HPDE6-E6E7 (cell line): ENCODE data around the gene PLD4.
"Not testable (repeated sequence)": the region's sequence is repeated elsewhere in the genome, so short reads cannot be mapped to it uniquely, and the experiment has no call there.

Source experiments
- DNase-seq: peaks from one replicate; pipeline ENCODE4 v3.0.0; 2011; ENCODE audit warnings: missing footprints; ENCODE audit errors: extremely low spot score

The PLD4 gene

DNA sequence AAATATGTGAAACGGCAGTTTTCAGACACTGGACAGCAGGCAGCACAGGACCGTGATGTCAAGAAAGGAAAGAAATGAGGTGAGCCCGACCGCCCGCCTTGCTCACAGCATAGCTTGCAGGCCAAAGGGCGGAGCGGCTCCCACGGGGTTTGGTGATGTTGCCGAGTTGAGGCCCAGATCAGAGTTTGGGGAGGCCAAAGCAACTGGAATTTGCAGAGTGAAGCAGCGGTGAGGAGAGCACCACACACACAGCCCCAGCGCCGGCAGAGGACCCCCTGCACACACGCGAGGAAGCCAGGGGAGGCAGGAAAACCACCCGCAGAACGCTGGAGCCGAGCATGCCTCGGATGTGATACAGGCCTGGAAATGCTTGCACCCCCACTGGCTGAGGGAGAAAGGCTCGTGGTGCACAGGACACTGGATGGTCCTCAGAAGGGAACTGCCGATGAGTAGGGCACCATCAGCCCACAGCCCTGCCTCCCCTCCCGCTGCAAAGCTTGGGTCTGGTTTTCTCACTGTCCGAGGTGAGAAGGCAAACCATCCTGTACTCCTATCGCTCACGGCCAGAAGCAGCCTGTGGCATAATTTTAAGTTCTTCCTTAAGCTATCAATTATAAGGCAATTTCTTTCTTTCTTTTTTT, 25.7 kb upstream of the PLD4 start:
- no peak for DNase-seq

DNA sequence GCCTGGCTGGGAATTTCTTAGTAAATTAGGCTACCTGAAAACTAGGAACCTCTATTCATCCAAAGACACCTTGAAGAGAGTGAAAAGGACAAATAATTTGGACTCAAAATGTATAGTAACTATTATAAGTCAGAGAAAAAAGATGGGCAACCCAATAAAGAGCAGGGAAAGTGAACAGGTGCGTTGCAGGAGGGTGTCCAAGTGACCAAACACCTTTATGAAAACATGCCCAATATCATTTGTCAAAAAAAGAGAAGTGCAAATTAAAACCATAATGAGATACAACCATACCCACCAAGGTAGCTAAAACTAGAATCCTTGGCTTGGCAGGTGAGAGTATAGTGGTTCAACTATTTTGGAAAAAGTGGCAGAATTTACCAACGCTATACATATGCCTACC, 24.9 kb upstream of the PLD4 start:
- DNase-seq: no peak

GRCh38 chr14:104900639-104901512, 23.8 kb upstream of the PLD4 start:
- DNase-seq: no peak

DNA sequence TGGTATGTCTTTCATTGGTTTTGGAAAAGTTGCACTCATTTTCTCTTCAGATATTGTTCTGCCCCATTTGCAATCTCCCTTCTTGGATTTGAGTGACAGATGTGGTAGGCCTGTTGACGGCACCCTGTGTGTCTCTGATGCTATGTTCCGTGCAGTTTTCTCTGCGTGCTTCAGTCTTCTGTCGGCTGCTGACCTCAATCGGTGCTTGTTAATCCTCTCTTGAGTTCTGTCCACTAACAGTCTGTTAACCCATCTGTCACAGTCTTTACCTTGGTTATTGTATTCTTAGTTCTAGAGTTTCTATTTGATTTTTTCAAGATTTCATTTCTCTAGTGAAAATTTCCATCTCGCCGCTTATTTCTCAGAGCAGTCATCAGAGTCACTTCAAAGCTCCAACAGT, 20.7 kb upstream of the PLD4 start:
- no peak for DNase-seq

- DNase-seq: not testable (repeated sequence)
These were observed 19.8 kb upstream of the PLD4 start for GRCh38 chr14:104904650-104905578.

- not testable (repeated sequence) for DNase-seq
These were observed 19.1 kb upstream of the PLD4 start for GRCh38 chr14:104905579-104905933.

DNA sequence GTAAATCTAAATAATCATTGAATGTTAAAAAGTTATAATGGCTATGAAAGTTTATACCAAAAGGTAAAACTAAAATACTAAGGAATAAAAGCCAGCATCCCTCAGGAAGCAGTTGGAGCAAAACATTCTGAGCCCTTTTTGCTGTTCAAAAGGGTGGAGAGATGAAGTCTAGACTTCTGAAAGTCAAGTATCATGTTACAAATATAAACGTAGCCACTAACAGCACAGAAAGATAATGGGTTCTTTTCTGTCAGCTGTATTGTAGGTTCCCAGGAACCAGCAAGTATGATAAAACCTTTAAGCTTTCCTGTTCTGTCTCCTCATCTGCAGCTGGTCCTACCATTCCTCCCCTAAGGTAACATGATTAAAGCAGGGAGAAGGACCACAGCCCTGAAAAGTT, 16.4 kb upstream of the PLD4 start:
- DNase-seq: no peak

DNA sequence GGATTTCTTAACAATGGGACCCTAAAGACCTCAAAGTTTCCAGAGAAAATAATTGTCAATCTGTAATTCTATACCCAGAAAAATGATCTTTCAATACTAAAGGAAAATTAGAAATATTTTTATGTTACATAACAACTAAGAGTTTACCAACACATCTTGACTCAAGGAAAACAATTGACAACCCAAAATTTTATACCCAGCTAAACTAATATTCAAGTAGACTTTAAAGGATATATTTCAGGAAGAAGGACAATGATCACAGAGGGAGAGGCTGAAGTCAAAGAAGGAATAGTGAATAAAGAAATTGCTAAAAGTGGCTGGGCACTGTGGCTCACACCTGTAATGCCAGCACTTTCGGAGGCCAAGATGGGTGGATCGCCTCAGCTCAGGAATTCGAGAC, 12.6 kb upstream of the PLD4 start:
- no peak for DNase-seq

DNA sequence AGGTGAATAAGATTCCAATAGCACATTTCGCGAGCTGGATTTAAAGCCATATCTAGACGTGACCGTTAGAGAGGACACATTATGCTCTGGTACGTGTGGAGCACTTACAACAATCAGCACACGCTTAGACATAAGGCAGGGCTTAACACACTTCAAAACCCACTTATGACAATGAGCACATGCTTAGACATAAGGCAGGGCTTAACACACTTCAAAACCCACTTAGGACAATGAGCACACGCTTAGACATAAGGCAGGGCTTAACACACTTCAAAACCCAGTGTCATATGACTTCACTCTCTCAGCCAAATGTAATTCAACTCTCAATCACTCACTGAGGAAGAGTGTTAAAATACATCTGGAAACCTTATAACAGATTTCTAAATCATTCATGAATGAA, 11.2 kb upstream of the PLD4 start:
- DNase-seq: no peak

GRCh38 chr14:104917116-104917515, 7.6 kb upstream of the PLD4 start:
- no peak for DNase-seq

DNA sequence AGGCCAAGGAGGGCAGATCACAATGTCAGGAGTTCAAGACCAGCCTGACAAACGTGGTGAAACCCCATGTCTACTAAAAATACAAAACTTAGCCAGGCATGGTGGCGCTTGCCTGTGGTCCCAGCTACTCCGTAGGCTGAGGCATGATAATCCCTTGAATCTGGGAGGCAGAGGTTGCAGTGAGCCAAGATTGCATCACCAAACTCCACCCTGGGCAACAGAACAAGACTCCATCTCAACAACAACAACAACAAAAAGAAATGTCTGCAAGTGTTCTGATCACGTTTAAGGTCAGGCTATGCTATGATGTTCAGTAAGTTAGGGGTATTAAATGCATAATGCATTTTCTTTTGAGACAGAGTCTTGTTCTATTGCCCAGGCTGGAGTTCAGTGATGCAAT, 6.7 kb upstream of the PLD4 start:
- no peak for DNase-seq

DNA sequence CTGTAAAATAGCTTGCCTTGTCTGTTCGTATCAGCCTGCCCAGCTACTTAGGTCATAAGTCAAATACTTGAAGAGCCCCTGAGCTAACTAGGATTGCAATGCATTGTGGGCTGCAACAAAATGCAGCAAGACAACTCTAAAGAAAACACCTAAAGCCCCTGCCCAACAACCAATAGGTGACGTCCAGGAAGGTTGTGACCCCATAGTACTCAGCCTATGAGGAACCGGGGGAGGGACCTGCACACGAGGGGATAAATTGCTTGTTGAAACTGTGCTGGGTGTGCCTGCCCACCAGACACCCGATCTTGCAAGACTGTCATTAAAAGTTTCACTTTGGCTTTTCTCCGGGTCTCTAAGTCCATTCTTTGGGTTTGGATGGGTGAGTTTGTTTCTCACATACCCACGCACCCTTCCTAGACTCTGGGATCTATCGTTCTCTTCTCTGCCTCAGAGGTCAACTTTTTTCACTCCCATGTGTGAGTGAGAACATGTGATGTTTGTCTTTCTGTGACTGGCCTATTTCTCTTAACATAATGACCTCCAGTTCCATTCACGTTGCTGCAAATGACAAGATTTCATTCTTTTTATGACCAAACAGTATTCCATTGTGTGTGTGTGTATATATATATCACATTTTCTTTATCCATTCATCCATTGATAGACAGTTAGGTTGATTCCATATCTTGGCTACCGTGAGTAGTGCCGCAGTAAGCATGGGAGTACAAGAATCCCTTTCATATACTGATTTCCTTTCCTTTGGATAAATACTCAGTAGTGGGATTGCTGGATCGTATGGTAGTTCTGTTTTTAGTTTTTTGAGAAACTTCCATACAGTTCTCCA, 5.3 kb upstream of the PLD4 start:
- DNase-seq: not testable (repeated sequence)

DNA sequence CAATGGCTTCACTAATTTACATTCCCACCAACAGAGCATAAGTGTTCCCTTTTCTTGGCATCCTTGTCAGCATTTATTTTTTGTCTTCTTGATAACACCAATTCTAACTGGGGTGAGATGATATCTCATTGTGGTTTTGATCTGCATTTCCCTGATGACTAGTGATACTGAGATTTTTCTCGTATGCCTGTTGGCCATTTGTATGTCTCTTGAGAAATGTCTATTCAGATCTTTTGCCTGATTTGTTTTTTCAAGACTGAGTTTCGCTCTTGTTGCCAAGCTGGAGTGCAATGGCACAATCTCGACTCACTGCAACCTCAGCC, 4.7 kb upstream of the PLD4 start:
- DNase-seq: no peak

DNA sequence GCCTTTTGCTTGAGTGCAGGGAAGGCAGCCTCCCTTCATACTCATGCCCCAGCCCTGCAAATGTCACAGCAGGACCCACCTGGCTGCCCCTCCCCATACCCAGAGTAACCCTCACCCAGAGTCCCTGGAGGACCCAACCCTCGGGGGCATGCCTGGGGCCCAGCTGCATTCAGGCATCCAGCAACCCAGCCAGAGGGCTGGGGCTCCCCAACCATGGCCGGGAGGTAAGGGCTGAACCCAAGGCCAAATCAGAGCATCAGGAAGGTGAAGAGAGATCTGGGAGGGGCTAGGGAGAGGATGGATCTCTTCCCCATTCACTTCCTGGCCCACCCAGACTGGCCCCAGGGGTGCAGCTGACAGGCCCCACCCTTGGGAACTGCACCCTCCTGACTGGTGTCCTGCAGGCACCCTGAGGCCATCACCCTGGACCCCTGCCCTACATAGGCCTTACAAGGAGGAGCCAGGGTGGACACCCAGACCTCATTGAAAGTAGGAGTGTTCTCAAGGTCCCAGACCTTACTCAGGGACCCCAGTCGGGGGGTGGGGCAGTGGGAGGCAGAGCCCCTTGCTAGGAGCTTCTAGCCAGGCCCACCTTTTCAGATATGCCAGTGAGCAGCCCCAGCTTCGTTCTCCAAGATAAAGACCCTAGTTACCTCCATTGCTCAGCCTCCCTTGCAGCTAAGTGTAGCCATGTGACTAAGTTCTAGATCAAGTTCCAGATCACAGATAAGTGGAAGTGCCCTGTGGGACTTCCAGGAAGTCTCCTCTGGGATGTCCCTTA, 849 bp upstream of the PLD4 start:
- DNase-seq: no peak

- DNase-seq: no peak
These were observed 655 bp downstream of the PLD4 start for GRCh38 chr14:104925214-104925854.

- DNase-seq: no peak
These were observed 1.4 kb downstream of the PLD4 start for GRCh38 chr14:104925855-104926609.

DNA sequence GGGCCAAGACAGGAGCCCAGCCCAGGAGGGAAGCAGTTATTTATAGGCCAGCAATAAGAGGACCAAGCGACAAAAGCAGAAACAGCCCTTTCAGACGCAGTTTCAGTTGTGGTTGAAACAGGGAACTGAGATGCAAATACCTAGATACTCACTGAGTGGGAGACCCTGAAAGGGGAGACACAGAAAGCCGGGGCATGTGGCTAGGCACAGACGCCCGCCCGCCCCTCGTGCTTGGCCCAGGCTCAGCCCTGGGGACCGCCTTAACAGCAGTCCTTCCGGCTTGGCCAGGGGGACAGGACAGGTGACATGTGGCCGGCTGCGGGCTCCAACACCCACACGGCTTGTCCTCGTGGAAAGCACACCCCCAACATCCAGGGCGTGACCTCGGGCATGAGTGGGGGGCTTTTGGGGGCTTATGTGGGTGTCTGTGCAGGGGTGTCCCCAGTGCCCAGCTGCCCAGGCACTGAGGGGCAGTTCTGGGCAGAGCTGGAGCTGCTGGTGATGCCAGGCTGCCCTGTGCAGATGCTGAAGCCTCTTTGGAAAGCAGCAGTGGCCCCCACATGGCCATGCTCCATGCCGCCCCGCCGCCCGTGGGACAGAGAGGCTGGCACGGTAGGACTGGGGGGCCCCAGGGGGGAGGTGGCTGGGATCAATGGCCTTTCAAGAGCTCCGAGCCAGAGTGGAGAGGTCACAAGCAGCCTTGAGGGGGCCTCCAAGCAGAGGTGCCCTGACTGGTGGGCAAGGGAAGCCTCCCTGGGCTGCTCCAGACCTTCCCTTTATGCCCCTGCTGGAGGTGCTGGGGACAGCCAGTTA, 2.1 kb downstream of the PLD4 start:
- no peak for DNase-seq

- DNase-seq: no peak
These were observed 2.7 kb downstream of the PLD4 start for GRCh38 chr14:104927432-104927816.

- DNase-seq: no peak
These were observed 3.2 kb downstream of the PLD4 start for GRCh38 chr14:104927901-104928300.
